GM19238 (cell line): Measurements from ENCODE around the gene TBX1.

Experiments used
- DNase-seq: peaks from one replicate; pipeline ENCODE4 v3.0.0; 2011; ENCODE audit warnings: low spot score; ENCODE audit not compliant: insufficient read length

Gene TBX1

DNA sequence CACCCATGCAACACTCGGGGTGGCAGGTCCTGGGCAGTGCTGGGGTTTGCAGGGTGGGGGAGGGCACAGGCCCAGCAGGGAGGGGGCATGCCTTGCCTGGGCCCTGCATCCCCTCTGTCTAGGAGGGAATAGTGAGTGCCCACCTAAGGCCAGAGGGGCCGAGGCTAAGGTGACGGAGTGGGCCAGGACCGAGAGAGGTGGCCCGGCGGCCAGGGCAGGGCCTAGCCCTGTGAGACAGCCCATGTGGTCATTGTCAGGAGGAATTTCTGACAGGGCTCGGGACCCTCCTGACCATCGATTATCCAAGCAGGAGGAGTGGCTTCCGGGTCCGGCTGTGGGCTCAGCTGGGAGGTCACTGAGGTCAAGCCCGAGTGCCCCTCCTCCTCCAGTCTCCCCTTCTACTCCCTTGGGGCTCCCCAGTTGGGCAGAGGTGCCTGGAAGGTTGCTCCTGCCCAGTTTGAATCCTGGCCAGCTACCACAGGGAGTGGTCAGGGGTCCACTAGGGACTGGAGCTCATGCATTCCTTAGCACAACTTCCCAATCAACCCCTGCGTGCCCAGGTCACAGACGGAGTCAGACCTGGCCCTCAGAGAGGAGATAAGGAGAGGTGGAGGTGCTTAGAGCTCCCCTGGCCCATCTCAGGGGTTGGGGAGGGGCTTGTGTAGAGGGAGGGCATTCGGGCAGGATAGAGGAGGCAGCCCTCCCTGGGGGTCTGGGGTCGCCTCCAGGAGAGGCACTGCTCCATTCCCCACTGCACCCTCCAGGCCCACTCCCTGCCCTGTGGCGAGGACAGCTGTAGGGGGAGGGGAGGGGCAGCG is 22.5 kb upstream of the TBX1 start:
- no peak for DNase-seq

DNA sequence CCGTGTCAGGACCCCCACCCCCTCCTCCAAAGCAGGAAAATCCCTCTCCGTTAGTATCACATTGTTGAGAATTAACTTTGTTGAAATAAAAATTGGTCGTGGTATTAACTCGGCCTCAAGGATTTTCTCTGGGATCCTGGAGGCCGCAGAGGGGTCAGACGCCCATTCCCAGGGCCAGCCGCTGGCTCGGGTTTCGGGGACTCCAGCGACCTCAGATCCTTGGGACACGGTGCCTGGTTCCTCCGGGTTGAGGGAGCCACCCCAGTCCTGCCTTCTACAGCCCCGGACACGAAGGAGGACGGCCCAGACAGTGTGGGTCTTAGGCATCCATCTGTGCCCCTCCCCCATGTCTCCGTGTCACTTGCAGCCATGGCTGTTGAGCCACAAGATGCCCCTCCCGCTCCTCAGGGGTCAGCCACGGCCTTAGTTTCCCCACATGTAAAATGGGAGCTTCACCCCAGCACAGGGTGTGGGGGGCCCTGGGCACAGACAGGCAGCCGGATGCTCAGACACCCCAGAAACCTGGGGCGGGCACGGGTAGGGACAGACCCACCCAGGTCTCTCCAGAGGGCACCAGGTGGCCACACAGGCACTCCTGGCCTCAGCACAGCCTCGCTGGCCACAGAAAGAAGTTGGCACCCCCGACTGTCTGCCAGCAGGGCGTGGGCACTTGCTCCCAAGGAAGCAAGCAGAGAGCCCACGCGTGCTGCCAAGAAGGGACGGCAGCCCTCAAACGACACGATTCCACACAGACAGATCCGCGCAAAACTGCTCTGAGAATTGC is 21.7 kb upstream of the TBX1 start:
- DNase-seq: no peak

DNA sequence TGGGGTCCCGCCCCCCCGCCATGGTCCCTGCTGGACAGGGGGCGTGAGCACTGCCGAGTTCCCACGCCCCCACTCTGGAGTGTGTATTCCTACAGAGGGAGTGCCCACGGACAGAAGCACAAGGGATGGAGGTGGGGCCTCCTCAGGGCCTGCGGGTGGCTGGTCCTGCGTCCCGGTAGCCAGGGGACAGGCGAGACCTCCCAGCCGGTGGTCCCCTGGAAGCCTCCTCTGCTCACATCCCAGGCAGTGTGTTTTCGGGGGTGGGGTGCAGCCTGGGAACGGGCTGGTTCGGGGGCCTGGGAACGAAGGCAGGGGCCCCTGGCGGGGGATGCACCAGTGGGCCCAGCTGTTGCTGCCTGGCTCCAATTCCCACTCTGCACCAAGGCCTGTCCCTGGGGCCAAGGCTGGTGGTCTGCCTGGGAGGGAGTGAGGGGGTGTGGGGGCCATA is 21.1 kb upstream of the TBX1 start:
- no peak for DNase-seq

DNA sequence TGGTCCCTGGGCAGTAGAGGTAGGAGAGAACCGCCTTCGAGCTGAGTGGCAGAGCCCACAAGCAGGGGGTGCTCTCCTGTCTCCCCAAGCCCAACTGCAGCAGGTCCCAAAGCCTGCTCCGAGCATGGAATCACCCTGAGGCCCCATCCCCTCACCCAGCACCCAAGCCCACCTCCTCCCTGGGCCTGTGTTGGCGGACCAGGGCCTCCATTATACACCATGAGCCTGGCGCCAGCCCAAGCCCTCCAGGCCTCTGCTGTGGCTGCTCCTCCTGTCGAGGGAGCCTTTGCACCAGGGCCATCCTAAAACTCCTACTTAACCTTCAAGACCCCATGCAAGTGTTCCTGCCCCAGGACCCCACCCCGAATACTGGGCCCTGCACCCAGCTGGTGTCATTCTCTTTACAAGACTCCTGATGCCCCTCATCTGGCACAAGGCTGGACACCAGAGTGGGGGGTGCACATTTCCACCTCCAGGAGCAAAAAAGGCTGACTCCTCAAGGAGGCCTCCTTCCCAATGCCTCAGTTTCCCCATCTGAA is 20.6 kb upstream of the TBX1 start:
- DNase-seq: no peak

DNA sequence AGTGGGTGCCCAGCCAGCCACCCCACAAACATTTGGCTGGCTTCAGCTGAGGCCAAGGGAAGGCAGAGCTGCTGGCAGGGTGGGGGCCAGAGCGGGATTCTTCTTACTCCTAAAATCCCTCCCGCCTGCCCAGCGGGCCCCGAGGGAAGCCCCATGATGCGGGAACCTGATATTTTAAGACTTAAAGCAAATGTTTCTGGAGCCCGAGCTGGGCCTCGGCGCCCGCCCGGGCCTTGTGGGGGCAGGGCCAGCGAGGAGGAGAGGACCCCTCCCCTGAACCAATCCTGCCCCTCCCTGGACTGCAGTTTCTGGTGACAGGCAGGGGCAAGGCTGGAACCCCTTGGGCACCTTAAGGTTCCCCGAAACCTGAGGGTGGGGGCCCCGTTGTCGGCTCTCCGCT is 20.0 kb upstream of the TBX1 start:
- no peak for DNase-seq

DNA sequence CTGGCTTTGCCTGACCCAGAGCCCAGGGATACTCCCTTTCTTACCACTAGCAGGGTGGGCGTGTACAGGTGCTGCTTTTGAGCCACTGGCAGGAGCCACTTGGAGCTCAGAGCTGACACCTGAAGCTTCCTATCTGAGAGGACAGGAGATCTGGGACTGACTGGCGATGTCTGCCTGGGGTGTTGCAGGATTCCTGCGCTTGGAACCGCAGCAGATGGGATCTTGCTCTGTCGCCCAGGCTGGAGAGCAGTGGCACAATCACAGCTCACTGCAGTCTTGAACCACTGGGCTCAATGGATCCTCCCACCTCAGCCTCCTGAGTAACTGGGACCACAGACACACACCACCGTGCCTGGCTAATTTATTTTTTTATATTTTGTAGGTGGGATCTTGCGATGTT is 19.5 kb upstream of the TBX1 start:
- DNase-seq: no peak

DNA sequence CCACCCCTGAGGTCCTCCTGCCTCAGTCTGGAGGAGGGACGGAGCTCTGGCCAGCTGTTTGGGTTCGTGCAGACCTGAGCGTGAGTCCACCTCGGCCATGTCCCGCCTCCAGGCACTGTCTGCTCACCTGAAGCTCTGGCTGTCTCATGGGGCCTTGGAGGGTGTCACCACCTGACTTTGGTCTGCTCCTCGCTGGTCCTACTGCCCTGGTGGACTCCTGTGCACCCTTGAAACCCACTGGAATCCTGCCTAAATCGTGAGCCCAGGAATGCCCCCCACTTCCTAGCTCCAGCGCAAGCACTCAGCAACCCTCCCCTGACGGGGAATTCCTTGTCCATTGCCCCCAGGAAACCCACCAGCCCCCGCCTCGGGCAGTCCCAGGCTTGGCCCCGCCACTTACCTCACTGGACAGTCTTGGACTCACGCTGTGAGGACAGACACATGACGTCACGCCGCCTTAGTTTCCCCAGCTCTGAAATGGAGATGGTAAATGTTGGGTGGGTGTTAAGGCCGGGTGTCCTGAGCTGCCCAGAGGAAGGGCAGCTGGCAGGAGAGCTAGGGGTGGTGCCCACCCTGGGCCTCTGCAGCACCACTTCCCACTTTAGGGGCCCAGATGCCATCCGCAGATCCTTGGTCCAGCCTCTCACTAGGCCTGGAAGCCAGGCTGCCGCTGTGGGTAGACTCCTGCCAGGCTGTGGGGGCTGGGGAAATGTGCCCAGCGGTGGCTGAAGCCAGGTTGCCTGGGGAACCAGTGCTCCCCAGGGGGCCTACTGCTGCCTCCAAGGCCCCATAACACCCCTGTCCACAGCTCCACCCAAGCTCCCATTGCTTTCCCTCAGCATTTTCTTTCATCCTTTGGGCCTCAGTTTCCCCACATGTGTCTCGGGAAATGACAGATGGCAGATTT is 18.2 kb upstream of the TBX1 start:
- no peak for DNase-seq

DNA sequence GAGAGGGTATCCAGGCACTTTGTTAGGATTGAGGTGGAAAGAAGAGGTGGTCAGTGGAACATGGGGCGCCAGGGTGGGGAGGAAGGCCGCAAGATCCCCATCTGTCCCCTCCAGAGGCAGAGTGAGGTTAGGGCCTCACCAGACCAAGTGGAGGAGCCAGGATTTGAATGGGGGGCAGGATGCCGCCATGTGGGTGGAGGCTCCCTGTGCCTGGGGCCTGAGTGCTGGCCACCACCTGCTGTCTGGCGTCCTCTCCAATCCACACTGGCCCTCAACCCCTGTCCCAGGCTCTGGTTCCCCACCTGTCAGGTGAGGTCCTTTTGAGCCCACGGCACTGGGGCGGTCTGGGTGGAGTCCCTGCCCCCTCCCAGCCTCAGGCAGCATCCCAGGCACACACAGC is 17.5 kb upstream of the TBX1 start:
- DNase-seq: no peak

DNA sequence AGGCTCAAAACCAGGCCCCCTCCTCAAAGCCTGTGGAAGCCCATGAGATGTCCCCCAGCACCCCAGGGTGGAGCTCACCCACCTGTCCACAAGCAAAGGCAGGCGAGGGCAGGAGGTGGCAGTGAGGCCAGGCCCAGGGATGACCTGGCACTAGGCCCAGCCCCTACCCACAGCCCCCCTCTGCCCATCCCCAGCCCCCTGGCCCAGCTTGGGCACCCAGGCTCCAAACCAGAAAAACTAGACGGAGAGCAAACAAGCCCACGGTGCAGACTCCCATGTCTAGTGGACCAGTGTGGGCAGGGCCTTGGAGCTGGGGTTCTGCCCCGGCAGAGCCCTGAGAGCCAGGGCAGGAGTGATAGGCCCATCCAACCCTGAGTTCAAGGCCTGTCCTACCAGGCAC is 16.9 kb upstream of the TBX1 start:
- no peak for DNase-seq

DNA sequence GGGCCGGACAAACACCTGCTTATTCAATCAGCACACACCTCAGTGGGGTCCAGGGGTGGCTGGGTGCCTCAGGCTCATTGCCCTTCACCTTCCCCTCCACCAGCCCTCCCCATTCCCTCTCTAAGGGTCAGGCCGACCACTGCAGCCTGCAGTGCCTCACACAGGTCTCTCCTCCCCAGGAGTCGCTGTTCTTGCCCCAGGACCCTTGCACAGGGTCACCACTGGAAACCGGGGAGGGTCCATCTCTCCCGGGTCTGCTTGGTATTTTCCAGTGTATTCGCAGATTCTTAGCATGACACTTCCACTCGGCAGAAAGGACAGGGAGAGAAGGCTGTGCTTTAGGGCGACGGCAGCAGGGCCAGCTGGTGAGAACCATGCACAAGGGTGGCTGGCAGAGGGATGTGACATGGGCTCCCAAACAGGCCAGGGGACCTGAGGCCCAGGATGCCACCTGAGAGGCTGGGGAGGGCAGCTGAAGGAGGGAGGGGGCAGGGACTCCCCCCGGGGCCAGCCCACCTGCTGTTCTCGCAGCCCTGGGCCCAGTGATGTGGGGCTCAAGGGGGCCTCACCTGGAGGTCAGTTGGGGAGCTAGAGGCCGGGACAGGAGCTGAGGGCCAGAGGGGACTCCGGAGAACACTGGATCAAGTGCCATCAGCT is 16.1 kb upstream of the TBX1 start:
- DNase-seq: no peak

DNA sequence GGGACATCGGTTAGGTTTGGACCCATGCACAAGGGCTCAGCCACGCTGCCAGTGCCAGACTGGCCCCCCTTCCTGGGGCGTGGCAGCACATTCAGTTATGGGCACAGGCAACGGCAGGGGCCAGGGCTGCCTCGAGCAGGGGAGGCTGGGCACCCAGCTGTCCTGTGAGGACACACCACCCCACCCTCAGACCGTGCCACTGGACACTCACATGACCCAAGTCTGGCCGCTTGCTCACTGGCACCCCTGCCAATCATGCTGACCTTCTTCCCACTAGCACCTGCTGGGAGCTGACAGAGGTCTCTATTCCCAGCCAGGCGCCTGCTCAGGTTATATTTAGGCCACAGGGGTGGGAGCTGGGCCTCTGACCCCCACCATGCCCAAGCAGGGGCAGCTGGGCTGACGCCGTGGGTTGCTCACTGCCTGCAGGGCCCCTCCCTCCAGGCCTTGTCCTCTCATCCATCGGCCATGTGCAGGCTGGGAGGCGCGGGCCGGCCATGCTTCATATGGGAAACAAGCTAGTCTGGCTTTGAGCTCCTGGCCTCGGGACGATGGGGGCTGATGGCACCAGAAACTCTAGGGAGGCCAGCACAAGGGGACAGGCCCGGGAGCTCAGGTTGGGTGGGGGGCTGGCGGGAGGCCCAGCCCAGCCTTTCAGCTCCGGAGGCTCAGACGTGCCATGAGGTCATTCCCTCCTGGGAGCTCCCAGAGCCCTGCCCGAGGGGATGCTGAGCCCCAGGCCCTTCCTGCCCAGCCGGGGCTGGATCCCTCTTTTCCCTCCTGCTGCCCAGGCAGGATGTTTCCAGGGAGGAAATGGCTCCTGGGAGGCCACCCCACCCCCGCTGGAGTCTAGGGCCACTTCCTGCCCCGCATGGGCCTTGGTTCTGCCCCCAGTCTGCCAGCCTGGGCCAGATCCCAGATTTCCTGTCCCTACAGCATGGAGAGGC is 15.2 kb upstream of the TBX1 start:
- no peak for DNase-seq

DNA sequence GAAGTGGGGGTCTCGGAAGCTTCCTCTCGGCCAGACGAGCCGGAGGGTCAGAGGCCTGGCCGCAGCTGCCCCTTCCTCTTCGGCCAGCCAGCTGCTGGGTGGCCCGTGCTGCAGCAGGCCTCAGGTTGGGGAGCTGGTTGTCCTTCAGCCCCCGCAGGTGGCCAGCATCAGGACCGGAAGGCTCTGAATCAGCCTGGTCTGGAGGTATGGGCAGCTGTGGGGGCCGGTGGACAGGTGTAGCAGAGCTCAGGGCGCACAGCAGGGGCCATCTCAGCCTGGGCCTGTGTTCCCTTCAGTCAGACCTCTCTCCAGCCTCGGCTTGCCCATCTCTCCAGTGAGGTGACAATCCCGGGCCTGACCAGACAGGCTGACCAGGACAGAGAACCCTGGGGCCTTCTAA is 13.9 kb upstream of the TBX1 start:
- no peak for DNase-seq

DNA sequence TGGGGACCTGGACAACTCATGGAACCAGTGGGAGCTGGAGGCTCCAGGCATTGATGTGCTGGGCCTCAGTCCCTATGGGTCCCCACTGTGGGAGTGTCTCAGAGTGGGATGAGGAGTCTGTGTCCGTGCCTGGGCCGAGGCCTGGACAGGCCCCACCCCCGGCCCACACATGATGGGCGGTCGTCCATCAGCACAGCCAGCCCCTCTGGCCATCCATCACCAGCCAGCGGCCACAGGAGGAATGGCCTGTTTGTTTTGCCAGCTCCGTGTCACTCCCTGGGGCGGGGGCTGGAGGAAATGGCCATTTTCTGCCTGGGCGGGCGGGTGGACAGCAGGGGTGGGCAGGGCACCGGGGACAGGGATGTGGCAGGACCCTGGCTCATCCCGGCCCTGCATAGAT is 13.0 kb upstream of the TBX1 start:
- DNase-seq: no peak

DNA sequence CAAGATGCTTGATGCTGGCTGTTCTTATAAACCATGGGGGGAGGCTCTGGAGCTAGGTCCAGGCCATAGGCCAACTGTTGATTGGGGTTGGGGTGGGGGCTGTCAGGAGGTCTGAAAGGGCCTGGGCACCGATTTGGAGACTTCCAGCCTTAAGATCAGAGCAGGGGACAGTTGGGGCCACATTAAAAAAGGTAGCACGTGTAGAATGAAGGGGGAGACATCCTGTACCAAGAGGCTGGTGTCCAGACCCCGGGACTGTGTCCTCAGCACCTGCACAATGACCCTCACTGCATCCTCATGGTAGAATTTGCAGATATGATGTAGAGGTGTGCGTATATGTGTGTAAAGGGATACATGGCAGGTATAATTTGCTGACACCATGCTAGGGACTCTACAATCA is 12.4 kb upstream of the TBX1 start:
- no peak for DNase-seq

DNA sequence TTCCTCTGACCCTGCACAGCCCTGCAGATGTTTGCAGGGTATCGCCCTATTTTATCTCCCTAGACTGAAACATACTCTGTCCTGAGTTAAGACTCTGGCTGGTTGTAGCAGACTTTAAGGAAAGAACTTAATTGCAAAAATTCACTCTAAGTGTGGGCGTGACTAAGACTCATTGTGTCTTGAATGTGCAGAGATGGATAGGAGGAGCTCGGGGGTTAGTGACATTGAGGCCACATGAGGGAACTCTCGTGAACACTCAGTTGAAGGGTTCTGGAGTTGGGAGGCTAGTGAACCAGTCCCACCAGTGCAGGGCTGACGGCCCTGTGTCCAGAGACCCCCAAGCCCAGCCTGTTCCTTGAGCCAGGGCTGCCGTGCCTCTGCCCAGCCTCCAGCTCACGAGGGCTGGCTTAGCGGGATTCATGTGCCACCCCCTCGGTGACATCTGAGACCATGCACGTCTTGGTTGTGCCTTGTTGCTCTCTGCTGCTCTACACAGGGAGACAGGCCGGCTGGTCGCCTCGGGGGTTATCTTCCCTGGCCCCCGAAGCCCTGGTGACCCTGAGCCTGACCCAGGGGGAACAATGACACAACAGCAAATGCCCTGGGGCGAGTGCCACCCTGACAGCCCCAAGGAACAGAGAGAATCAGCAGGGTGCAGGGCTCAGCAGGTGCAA is 11.4 kb upstream of the TBX1 start:
- no peak for DNase-seq

DNA sequence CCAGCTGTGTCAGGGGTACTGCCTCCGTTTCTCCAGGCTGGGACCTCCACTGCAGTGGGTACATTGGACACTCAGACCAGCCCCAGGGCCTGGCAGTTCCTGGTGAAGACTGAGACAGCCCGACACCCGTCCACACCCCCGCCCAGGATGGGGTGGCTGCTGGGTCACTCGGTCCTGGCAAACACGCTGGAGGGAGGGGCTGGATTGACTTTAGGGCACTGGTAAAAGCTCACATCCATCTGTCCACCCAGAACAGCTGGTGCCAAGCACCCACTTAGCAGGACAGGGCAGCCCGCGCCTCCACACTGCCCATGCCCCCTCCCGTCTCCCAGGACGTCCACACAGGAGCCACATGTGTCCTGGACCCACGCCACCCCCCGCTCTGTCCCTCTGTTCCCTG is 10.7 kb upstream of the TBX1 start:
- no peak for DNase-seq

DNA sequence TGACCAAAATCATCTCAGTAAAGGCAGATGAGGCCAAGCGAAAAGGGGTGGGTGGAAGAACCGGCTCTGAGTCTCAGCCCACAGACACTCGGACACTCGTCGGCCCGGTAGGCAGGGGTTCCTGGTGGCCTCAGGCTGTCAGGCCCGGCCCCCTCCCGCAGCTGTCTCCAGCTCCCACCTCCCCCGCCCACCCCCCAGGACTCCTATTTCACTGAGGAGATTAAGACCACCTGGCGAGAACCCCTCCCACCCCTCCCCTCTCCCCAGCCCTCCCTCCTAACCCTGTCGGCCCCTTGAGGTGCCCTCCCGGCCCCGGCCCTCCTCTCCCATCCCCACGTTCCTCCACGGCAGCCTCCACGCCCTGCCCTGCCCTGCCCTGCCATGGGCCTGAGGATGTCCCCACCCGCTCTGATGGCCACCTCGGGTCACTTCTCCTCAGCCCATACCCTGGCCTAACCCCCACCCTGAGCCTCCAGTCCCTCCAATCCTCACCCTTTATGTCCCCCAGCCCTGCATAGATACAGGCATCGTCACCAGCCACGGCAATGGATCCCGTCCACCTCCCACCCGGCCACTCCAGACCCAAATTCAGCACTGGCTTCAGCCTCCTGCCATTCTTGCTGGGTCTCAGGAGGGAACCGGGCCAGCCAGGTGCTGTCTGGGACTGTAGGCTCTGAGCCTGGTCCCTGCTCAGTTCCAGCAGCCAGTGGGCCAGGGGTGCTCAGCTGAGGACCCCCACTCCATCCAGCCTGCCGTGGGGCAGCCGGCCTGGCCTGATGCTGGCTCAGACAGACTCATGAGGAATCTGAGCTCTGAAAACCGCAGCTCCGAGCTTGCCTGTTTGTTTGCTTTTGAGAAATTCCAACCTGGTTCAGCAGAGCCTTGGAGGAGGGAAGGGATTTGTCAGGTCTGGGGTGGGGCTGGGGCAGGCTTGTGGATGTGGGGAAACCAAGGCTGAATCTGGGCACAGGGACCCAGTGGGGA is 9.8 kb upstream of the TBX1 start:
- no peak for DNase-seq
